GM18867 (cell line): ENCODE measurements around the gene TRMT1.
"Not testable (repeated sequence)": the region's sequence is repeated elsewhere in the genome, so short reads cannot be mapped to it uniquely, and the experiment has no call there.

Source experiments
- ATAC-seq: cut with Tn5 transposase; IDR thresholded peaks from one replicate; pipeline ENCODE4 v1.9.1; 2021; ENCODE audit warnings: mild to moderate bottlenecking, moderate library complexity; ENCODE audit not compliant: unreplicated experiment

Gene TRMT1

GRCh38 chr19:13150931-13151604, 34.5 kb upstream of the TRMT1 start:
- peak; percentile 1 for ATAC-seq

GRCh38 chr19:13150187-13150930, 33.8 kb upstream of the TRMT1 start, which contains the start of the genes IER2 and STX10:
TSS of gene IER2 (plus strand) at chr19:13150411. CDS start at chr19:13153187, 2,776 bp downstream.
TSS of gene STX10 (minus strand) at chr19:13150375. CDS start at chr19:13150173, 202 bp downstream.
- ATAC-seq: peak; percentile 49

- ATAC-seq: peak; percentile 4
Measured at GRCh38 chr19:13149628-13150186, 33.2 kb upstream of the TRMT1 start.

- ATAC-seq: not testable (repeated sequence)
Measured at GRCh38 chr19:13149173-13149627, 32.7 kb upstream of the TRMT1 start.

GRCh38 chr19:13146763-13147563, 30.4 kb upstream of the TRMT1 start:
- ATAC-seq: no peak

- no peak for ATAC-seq
Measured at GRCh38 chr19:13139633-13140311, 23.2 kb upstream of the TRMT1 start.

GRCh38 chr19:13138916-13139198, 22.3 kb upstream of the TRMT1 start:
- ATAC-seq: no peak

- ATAC-seq: no peak
Measured at GRCh38 chr19:13138171-13138915, 21.8 kb upstream of the TRMT1 start.

GRCh38 chr19:13137290-13137794, 20.8 kb upstream of the TRMT1 start:
- no peak for ATAC-seq

- no peak for ATAC-seq
Measured at GRCh38 chr19:13135068-13136062, 18.8 kb upstream of the TRMT1 start.

- ATAC-seq: no peak
Measured at GRCh38 chr19:13134626-13135025, 18.1 kb upstream of the TRMT1 start.

- ATAC-seq: no peak
Measured at GRCh38 chr19:13133241-13133870, 16.8 kb upstream of the TRMT1 start.

GRCh38 chr19:13132471-13133180, 16.1 kb upstream of the TRMT1 start:
- ATAC-seq: no peak

- no peak for ATAC-seq
Measured at GRCh38 chr19:13130886-13131490, 14.4 kb upstream of the TRMT1 start.

GRCh38 chr19:13129384-13129783, 12.8 kb upstream of the TRMT1 start:
- ATAC-seq: no peak

- no peak for ATAC-seq
Measured at GRCh38 chr19:13128583-13128982, 12.0 kb upstream of the TRMT1 start.
